HUES48 (cell line): ENCODE results near the gene MREG.

Experiments
- H3K27ac ChIP-seq: one replicate; pipeline ENCODE4 v1.7.0; 2013; ENCODE audit warnings: low read depth, low read length, inconsistent platforms
- H3K27me3 ChIP-seq: 2 replicates; pipeline ENCODE4 v1.6.1; 2013; ENCODE audit warnings: mild to moderate bottlenecking, low read length; ENCODE audit not compliant: control insufficient read depth, insufficient read depth
- H3K36me3 ChIP-seq: 2 replicates; pipeline ENCODE4 v1.6.1; 2013; ENCODE audit warnings: low read length; ENCODE audit not compliant: control insufficient read depth, insufficient read depth
- H3K4me1 ChIP-seq: 2 replicates; pipeline ENCODE4 v1.6.1; 2013; ENCODE audit warnings: mild to moderate bottlenecking, low read length; ENCODE audit not compliant: control insufficient read depth, insufficient read depth
- H3K4me3 ChIP-seq: 2 replicates; pipeline ENCODE4 v1.5.1; 2013; ENCODE audit warnings: mild to moderate bottlenecking, low read depth, low read length
- H3K9ac ChIP-seq: 2 replicates; pipeline ENCODE4 v1.6.1; 2013; ENCODE audit warnings: mild to moderate bottlenecking, low read depth, low read length, moderate library complexity
- H3K9me3 ChIP-seq: 2 replicates; pipeline ENCODE4 v1.6.1; 2013; ENCODE audit warnings: low read length; ENCODE audit not compliant: control insufficient read depth, insufficient read depth

Gene MREG

GRCh38 chr2:215985257-215985656, 28.1 kb downstream of the MREG start:
- no peak overlapping the region for H3K9ac ChIP-seq
- no peak overlapping the region for H3K27ac ChIP-seq
- H3K4me1 ChIP-seq = no peaks in the 10 kb centered on the region
- 0 out of 2 replicates have a peak, but pooled peaks cover 11% of the 10 kb centered on the region for H3K9me3 ChIP-seq
- H3K27me3 ChIP-seq = no peaks in the 10 kb centered on the region
- H3K4me3 ChIP-seq = no peak overlapping the region
- H3K36me3 ChIP-seq = peaks cover 12% of the 10 kb centered on the region

GRCh38 chr2:215984661-215985060, 28.7 kb downstream of the MREG start:
- Histone ChIP-seq H3K36me3 (peaks cover 15% of the 10 kb centered on the region), H3K4me3 (no peak overlapping the region), H3K9ac (no peak overlapping the region), H3K27ac (no peak overlapping the region), H3K27me3 (no peaks in the 10 kb centered on the region), H3K9me3 (0 out of 2 replicates have a peak, but pooled peaks cover 11% of the 10 kb centered on the region), H3K4me1 (no peaks in the 10 kb centered on the region)

GRCh38 chr2:215983581-215984351, 29.6 kb downstream of the MREG start:
- Histone ChIP-seq H3K4me3 (no peak overlapping the region), H3K4me1 (no peaks in the 10 kb centered on the region), H3K27ac (no peak overlapping the region), H3K9me3 (0 out of 2 replicates have a peak, but pooled peaks cover 8% of the 10 kb centered on the region), H3K36me3 (peaks cover 15% of the 10 kb centered on the region), H3K27me3 (no peaks in the 10 kb centered on the region), H3K9ac (no peak overlapping the region)

GRCh38 chr2:215982465-215982875, 30.9 kb downstream of the MREG start:
- Histone ChIP-seq H3K36me3 (peaks cover 11% of the 10 kb centered on the region), H3K4me1 (no peaks in the 10 kb centered on the region), H3K27me3 (no peaks in the 10 kb centered on the region), H3K9me3 (0 out of 2 replicates have a peak, but pooled peaks cover 8% of the 10 kb centered on the region), H3K9ac (no peak overlapping the region), H3K27ac (no peak overlapping the region), H3K4me3 (no peak overlapping the region)

GRCh38 chr2:215981115-215981514, 32.2 kb downstream of the MREG start:
- Histone ChIP-seq H3K4me3 (no peak overlapping the region), H3K27ac (no peak overlapping the region)

GRCh38 chr2:215979620-215980019, 33.7 kb downstream of the MREG start:
- Histone ChIP-seq H3K27me3 (no peaks in the 10 kb centered on the region), H3K9ac (no peak overlapping the region), H3K9me3 (0 out of 2 replicates have a peak, but pooled peaks cover 2% of the 10 kb centered on the region), H3K36me3 (peaks cover 6% of the 10 kb centered on the region; the same call in 1 of the 2 replicates), H3K27ac (no peak overlapping the region), H3K4me1 (peaks cover under 1% of the 10 kb centered on the region; the same call in 1 of the 2 replicates), H3K4me3 (no peak overlapping the region)

More at GRCh38 chr2:215981115-215981514, 32.2 kb downstream of the MREG start:
- Histone ChIP-seq H3K9me3 (0 out of 2 replicates have a peak, but pooled peaks cover 5% of the 10 kb centered on the region), H3K9ac (no peak overlapping the region), H3K27me3 (no peaks in the 10 kb centered on the region), H3K36me3 (peaks cover 7% of the 10 kb centered on the region), H3K4me1 (no peaks in the 10 kb centered on the region)

- no peak overlapping the region for H3K4me3 ChIP-seq
- no peak overlapping the region for H3K27ac ChIP-seq
- no peaks in the 10 kb centered on the region for H3K9me3 ChIP-seq
- peaks cover 15% of the 10 kb centered on the region for H3K4me1 ChIP-seq
- H3K27me3 ChIP-seq = no peaks in the 10 kb centered on the region
- no peak overlapping the region for H3K9ac ChIP-seq
- H3K36me3 ChIP-seq = peaks cover 7% of the 10 kb centered on the region; the same call in 1 of the 2 replicates
These were observed 38.5 kb downstream of the MREG start for GRCh38 chr2:215974700-215975429.

GRCh38 chr2:215973954-215974699, 39.2 kb downstream of the MREG start:
- H3K27ac ChIP-seq = no peak overlapping the region
- H3K9me3 ChIP-seq = no peaks in the 10 kb centered on the region
- H3K9ac ChIP-seq = no peak overlapping the region
- peaks cover 15% of the 10 kb centered on the region for H3K4me1 ChIP-seq
- no peak overlapping the region for H3K4me3 ChIP-seq
- peaks cover 6% of the 10 kb centered on the region; the same call in 1 of the 2 replicates for H3K36me3 ChIP-seq
- no peaks in the 10 kb centered on the region for H3K27me3 ChIP-seq

GRCh38 chr2:215973145-215973792, 40.1 kb downstream of the MREG start:
- H3K4me1 ChIP-seq = peaks cover 15% of the 10 kb centered on the region
- no peak overlapping the region for H3K4me3 ChIP-seq
- H3K36me3 ChIP-seq = peaks cover 6% of the 10 kb centered on the region; the same call in 1 of the 2 replicates
- no peak overlapping the region for H3K27ac ChIP-seq
- no peaks in the 10 kb centered on the region for H3K9me3 ChIP-seq
- no peak overlapping the region for H3K9ac ChIP-seq
- H3K27me3 ChIP-seq = no peaks in the 10 kb centered on the region

GRCh38 chr2:215971671-215972070, 41.7 kb downstream of the MREG start:
- H3K9ac ChIP-seq = no peak overlapping the region
- H3K4me1 ChIP-seq = peaks cover 15% of the 10 kb centered on the region
- H3K27ac ChIP-seq = no peak overlapping the region
- H3K9me3 ChIP-seq = no peaks in the 10 kb centered on the region
- H3K4me3 ChIP-seq = no peak overlapping the region
- H3K36me3 ChIP-seq = peaks cover 6% of the 10 kb centered on the region; the same call in 1 of the 2 replicates
- H3K27me3 ChIP-seq = no peaks in the 10 kb centered on the region
